K562 (cell line): Measurements from ENCODE around the gene UBE2D2. TPM values are rescaled to one million over a fixed set of nuclear protein-coding genes. Genes with fewer than 3 reads are reported as not detected.
"Not testable (repeated sequence)": the region's sequence is repeated elsewhere in the genome, so short reads cannot be mapped to it uniquely, and the experiment has no call there.

Experiments used
- ATAC-seq: fragments of 200-7000 bp; cut with Tn5 transposase; 3 replicates; pipeline ENCODE4 v1.9.1; 2020; ENCODE audit warnings: moderate library complexity
- BruUV-seq: library from RNA; stranded (reverse); fragments of 400-500 nt; replicated peaks from 2 replicates; lab custom pipeline; 2021; lab: Mats Ljungman, UMichigan
- CTCF ChIA-PET: fragments of 300-600 bp; formaldehyde crosslinking; extraction: SDS; loops from one replicate; lab custom pipeline; 2021; ENCODE audit warnings: low intra/inter-chr PET ratio; lab: Yijun Ruan, JAX
- POLR2A ChIA-PET: fragments of 300-600, 350-650 bp; sonication (Branson Sonifier 250); formaldehyde crosslinking; extraction: SDS; loops from one replicate; lab custom pipeline; 2021; ENCODE audit warnings: antibody characterized with exemption, inconsistent platforms; lab: Yijun Ruan, JAX
- DNase-seq, 4 experiments: peaks; one replicate each; pipeline versions ENCODE4 v3.0.0 to v3.0.0-alpha.2; 2011 to 2018; ENCODE audit warnings: low spot score in 3 of 4, mixed read lengths in 3 of 4; ENCODE audit errors: extremely low read depth in 1 of 4
- FAIRE-seq: peaks from 2 replicates; lab custom pipeline; 2011; peaks lifted over from hg19 to GRCh38; lab: Jason Lieb, UNC
- H2AFZ ChIP-seq: 2 replicates; pipeline ENCODE4 v1.6.0; 2011; ENCODE audit warnings: low read depth, low read length, control low read depth, inconsistent platforms
- H3K27ac ChIP-seq: fragments of 200-600 bp; 3 replicates; pipeline ENCODE4 v1.8.0; 2011; ENCODE audit warnings: low read depth, mild to moderate bottlenecking, control low read depth, inconsistent platforms, low read length, moderate library complexity, mixed read lengths; ENCODE audit errors: extremely low read depth
- H3K27me3 ChIP-seq, 2 experiments: fragments of 300-600 bp in 1 of 2; 2 replicates in 1 of 2; 3 replicates in 1 of 2; pipeline versions ENCODE4 v1.6.0 to v1.8.0; 2011; ENCODE audit warnings: inconsistent platforms in 2 of 2, low read length in 2 of 2, mild to moderate bottlenecking in 1 of 2, mixed read lengths in 1 of 2, moderate library complexity in 1 of 2; ENCODE audit not compliant: control insufficient read depth in 2 of 2, insufficient read depth in 2 of 2
- H3K36me3 ChIP-seq: fragments of 300-600 bp; 3 replicates; pipeline ENCODE4 v1.8.0; 2011; ENCODE audit warnings: mild to moderate bottlenecking, low read length, inconsistent platforms; ENCODE audit not compliant: control insufficient read depth, insufficient read depth
- H3K4me1 ChIP-seq, 2 experiments: fragments of 200-600 bp in 1 of 2; replicated peaks in 1 of 2; 2 replicates in 1 of 2; 3 replicates in 1 of 2; pipeline versions ENCODE4 v1.5.1 to v1.8.0; 2011; ENCODE audit warnings: inconsistent platforms in 2 of 2, low read length in 2 of 2, mild to moderate bottlenecking in 1 of 2, mixed read lengths in 1 of 2, moderate library complexity in 1 of 2; ENCODE audit not compliant: control insufficient read depth in 2 of 2, insufficient read depth in 2 of 2
- H3K4me2 ChIP-seq: 2 replicates; pipeline ENCODE4 v1.6.1; 2011; ENCODE audit warnings: low read length, control low read depth, inconsistent platforms, mixed read lengths; ENCODE audit not compliant: insufficient read depth
- H3K4me3 ChIP-seq: fragments of 200-600 bp; sonication (generic), shearing (Covaris generic); 2 replicates; pipeline ENCODE4 v1.5.1; 2016; ENCODE audit warnings: control low read depth, inconsistent platforms
- H3K79me2 ChIP-seq: fragments of 200-600 bp; 3 replicates; pipeline ENCODE4 v1.8.0; 2011; ENCODE audit warnings: low read length, inconsistent platforms; ENCODE audit not compliant: control insufficient read depth, insufficient read depth
- H3K9ac ChIP-seq, 2 experiments: 2 replicates each; pipeline versions ENCODE4 v1.6.0 to v1.6.1; 2011; ENCODE audit warnings: low read depth in 2 of 2, low read length in 2 of 2, control low read depth in 1 of 2, inconsistent platforms in 1 of 2, mild to moderate bottlenecking in 1 of 2, mixed read lengths in 1 of 2; ENCODE audit not compliant: insufficient read depth in 1 of 2
- H3K9me1 ChIP-seq: one replicate; pipeline ENCODE4 v1.6.0; 2011; ENCODE audit warnings: inconsistent platforms, mild to moderate bottlenecking, low read length, moderate library complexity; ENCODE audit not compliant: control insufficient read depth, insufficient read depth
- H3K9me3 ChIP-seq: replicated peaks from 2 replicates; pipeline ENCODE4 v1.5.1; 2011; ENCODE audit warnings: low read depth, low read length, inconsistent platforms; ENCODE audit not compliant: control insufficient read depth, insufficient read depth
- H4K20me1 ChIP-seq: replicated peaks from 2 replicates; pipeline ENCODE4 v1.6.1; 2011; ENCODE audit warnings: low read length, inconsistent platforms, mixed read lengths; ENCODE audit not compliant: control insufficient read depth, insufficient read depth
- NFIC ChIP-seq: fragments of 450-650 bp; IDR thresholded peaks from 2 replicates; pipeline ENCODE4 v1.6.1; 2017; ENCODE audit warnings: mild to moderate bottlenecking, inconsistent platforms
- WGBS: fragments of 100-300 bp; shearing (Covaris generic); methylation state at CpG from one replicate; pipeline ENCODE4 v1.1.6; 2016; ENCODE audit warnings: low coverage, mixed read lengths; ENCODE audit not compliant: insufficient coverage; ENCODE audit errors: missing lambda C conversion rate; 5-methylcytosine and 5-hydroxymethylcytosine counted together
- in situ Hi-C: fragments of 300-500 bp; cut with MboI; formaldehyde crosslinking; loops from 4 replicates; pipeline ENCODE4 v1.15.0; 2018; ENCODE audit warnings: inconsistent platforms, mixed read lengths
- intact Hi-C: fragments of 100-400 bp; cut with micrococcal nuclease; formaldehyde crosslinking; loops from 2 replicates; pipeline ENCODE4 v1.14.2; 2022
- polyA plus RNA-seq, 8 experiments: library from polyadenylated mRNA; depleted of rRNA in 4 of 8; stranded (reverse) in 5 of 8; unstranded in 3 of 8; fragments of >200 nt; fragmentation: Nextera tagmentation in 2 of 8; fragmentation: Illumina TruSeq in 1 of 8; extraction: Ambion mirVana in 2 of 8; extraction: Trizol in 1 of 8; gene quantifications; 2 replicates each; pipeline versions ENCODE4 v1.2.1 to v1.2.3, GENCODE V29; 2011 to 2014; ENCODE audit warnings: inconsistent platforms in 1 of 8, missing spikeins in 1 of 8
- total RNA-seq, 7 experiments: library from RNA; depleted of rRNA in 6 of 7; stranded (reverse); fragments of >200 nt in 6 of 7; fragmentation: Illumina TruSeq in 2 of 7; extraction: Trizol in 2 of 7; gene quantifications; 2 replicates each; pipeline versions ENCODE4 v1.2.1 to v1.2.3, GENCODE V29; 2011 to 2021; ENCODE audit warnings: low replicate concordance in 1 of 7

Gene UBE2D2
- total and polyA plus RNA-seq, 9 of the 15 experiments (the other 6 are each of a cell fraction or from before 2014, with no cell fraction given): 53.6 to 198 (median 122) TPM

DNA sequence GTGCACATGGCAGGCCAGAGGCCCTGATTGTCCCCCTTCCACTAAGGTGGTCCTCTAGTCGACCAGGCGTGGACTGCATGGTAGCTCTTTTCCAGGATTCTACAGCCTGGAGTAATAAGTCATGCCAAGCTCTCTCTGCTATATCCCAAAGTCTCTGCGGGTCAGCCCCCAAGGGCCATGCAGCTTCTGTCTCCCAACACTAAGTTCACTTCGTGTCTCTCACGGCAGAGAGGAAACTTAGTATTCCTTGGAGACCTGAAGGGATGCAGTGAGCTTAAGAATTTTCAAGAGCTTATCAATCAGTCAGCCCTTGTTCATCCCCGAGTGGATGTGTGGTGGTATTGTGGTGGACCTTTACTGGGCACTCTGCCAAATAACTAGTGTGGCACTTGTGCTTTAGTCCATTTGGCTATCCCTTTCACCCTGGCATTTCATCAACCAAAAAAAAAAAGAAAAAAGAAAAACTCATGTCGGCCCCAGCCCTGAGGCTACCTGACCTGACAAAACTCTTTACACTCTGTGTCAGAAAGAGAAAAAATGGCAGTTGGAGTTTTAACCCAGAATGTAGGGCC, 33.2 kb upstream of the UBE2D2 start:
- H3K9me1 ChIP-seq, H3K79me2 ChIP-seq, H3K9ac ChIP-seq, in situ Hi-C loops, H3K4me1 ChIP-seq, BruUV-seq, H3K9me3 ChIP-seq, H3K27ac ChIP-seq, H3K36me3 ChIP-seq, H2AFZ ChIP-seq, intact Hi-C loops, H3K4me3 ChIP-seq, H3K4me2 ChIP-seq, CTCF ChIA-PET, H4K20me1 ChIP-seq, POLR2A ChIA-PET, ATAC-seq, H3K27me3 ChIP-seq, FAIRE-seq, DNase-seq: not testable (repeated sequence)
- TF ChIP-seq NFIC: peak; percentile 80
- WGBS: 60% methylated on average over 7 of the region's 7 CpGs

DNA sequence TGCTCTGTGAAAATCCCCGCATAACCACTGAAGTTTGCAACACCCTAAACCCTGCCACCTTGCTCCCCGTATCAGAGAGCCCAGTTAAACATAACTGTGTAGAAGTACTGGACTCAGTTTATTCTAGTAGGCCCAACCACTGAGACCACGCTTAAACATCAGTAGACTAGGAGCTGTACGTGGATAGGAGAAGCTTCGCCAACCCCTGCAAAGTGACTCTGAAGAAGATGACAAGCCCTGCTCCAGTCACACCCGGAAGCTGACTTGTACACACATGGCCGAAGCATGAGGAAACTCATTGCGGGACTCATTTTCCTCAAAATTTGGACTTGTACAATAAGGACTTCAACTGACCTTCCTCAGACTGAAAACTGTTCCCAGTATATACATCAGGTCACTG, 32.4 kb upstream of the UBE2D2 start:
- H3K9me3 ChIP-seq, DNase-seq, CTCF ChIA-PET, H4K20me1 ChIP-seq, H3K9ac ChIP-seq, H3K4me2 ChIP-seq, POLR2A ChIA-PET, in situ Hi-C loops, ATAC-seq, H3K27ac ChIP-seq, H3K4me3 ChIP-seq, H3K9me1 ChIP-seq, intact Hi-C loops, BruUV-seq, H3K36me3 ChIP-seq, H3K27me3 ChIP-seq, H3K4me1 ChIP-seq, FAIRE-seq, H3K79me2 ChIP-seq: not testable (repeated sequence)
- 63% methylated on average over 8 of the region's 8 CpGs for WGBS
- H2AFZ ChIP-seq: peak overlapping the region; percentile 59

GRCh38 chr5:139530079-139530478, 31.1 kb upstream of the UBE2D2 start:
- H3K9me1 ChIP-seq, H4K20me1 ChIP-seq, FAIRE-seq, H2AFZ ChIP-seq, DNase-seq, intact Hi-C loops, H3K27ac ChIP-seq, H3K27me3 ChIP-seq, H3K4me2 ChIP-seq, ATAC-seq, H3K36me3 ChIP-seq, in situ Hi-C loops, BruUV-seq, H3K4me1 ChIP-seq, H3K4me3 ChIP-seq, CTCF ChIA-PET, H3K79me2 ChIP-seq, H3K9me3 ChIP-seq, H3K9ac ChIP-seq, POLR2A ChIA-PET: not testable (repeated sequence)
- WGBS: 13% methylated on average over 2 of the region's 2 CpGs
